Measurements from ENCODE around the gene UBE2V1. TPM values are rescaled to one million over a fixed set of nuclear protein-coding genes. Genes with fewer than 3 reads are reported as not detected.

The UBE2V1 gene
- 146 and 172 TPM in 2 replicates for total RNA-seq

GRCh38 chr20:50112512-50113419 lies at the start of gene UBE2V1:
UBE2V1 (minus strand) TSS chr20:50113150; CDS start chr20:50113128, 22 bp downstream.

DNA sequence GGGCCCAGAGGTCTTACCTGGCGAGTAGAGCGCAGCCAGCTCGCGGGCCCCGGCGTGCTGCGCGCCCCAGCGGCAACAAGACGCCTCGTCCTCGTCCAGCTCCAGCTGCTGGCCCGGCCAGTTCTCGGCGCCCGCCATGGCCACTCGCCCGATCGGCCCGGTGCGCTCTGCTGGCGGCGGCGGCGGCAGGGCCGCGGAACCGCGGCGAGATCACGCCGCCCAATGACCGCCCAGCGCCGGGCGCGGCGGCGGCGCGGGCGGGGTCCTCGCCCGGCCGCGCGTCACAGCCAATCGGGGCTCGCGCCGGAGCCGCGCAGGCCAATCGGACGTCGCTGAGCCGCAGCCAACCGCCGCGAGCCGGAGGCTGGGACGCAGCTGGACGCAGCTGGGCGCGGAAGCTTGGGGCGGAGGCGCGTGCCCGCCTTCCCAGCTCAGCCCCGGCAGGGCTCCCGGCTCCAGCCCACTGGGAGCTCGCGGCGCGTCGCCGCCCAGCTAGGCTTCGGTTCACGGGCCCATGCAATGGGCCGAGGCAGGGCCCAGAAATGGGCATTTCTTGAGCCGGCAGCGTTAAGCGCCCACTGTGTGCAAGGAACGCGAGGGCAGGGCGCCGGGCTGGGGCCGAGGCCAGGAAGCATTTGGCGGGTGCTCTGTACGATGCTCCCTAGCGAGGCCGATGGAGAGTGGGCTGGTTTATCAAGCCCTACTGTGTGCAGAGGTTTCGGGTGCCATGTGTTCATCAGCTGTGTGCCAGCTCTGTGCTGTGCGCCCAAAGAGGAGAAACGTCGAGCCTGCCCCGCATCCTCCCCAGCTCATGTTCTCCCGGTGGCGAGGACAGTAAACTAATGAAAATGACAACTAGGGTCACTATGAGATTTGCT lies 40.8 kb upstream of the UBE2V1 start, which contains the start of gene PEDS1:
PEDS1 (minus strand) TSS at position 224 of the 878 bp plus-strand sequence; CDS start at position 138, 86 bp downstream.

Other genes starting within 250 kb of the UBE2V1 start
- 2.8 and 3.6 TPM in 2 replicates for gene SPATA2, start 197.6 kb downstream of the UBE2V1 start, total RNA-seq
- gene RNF114, start 176.8 kb downstream of the UBE2V1 start, total RNA-seq: 75.1 and 96.7 TPM in 2 replicates
- gene SNAI1, start 130.2 kb downstream of the UBE2V1 start, total RNA-seq: 3.5 and 3.7 TPM in 2 replicates
- 35.5 and 50.8 TPM in 2 replicates for gene PEDS1, start 40.6 kb upstream of the UBE2V1 start, total RNA-seq
- gene CEBPB, start 77.7 kb upstream of the UBE2V1 start, total RNA-seq: 5.2 and 7.4 TPM in 2 replicates

Data from thoracic aorta endothelial cell (primary cell).